Measurements from ENCODE around the gene BFSP1. TPM values are rescaled to one million over a fixed set of nuclear protein-coding genes. Genes with fewer than 3 reads are reported as not detected.

BFSP1 gene
- total and polyA plus RNA-seq, 2 experiments from 2014 or later = 2.7 to 4.9 TPM

DNA sequence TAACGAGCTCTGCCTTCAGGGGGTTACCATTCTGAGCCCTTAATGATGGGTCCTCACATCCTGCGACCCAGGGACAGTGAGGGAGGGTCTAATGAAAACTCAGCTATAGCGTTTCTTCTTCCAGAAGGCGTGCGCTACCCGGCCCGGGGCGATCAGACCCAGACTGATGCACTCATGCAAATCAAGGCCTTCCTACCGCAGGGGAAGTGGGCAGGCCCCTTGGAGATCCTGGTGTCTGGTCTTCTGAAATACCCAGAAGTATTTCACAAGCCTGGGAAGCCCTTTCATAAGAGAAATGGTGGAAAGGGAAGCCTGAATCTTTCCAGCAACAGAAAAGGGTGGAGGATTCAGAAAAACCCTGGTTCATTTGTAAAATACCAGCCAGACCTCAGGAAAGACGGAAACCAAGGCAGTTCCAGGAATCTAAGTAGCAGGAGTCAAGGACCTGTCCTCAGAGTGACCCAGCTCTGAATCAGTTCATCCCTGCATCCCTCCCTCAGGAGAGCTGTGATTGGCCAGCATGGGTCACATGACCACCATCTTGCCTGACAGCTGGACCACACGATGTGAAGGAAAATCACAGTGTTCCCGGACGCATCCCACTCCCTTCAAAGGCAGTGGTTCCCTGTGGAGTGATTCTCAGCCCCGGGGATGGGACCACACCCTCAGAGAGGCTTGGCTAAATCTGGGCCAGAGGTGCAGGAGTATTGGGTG lies 12.7 kb downstream of the BFSP1 start:
- peak; percentile 37 for DNase-seq (ENCODE audit: low spot score)
- Histone ChIP-seq H3F3A (replicated peaks; ENCODE audit: low read depth) (no peaks in the 10 kb centered on the region), H3K4me3 (no peak overlapping the region), H3K27ac (ENCODE audit: low read depth) (no peak overlapping the region), H3K27me3 (ENCODE audit: insufficient read depth) (no peaks in the 10 kb centered on the region), H3K4me2 (no peak overlapping the region), H3K36me3 (ENCODE audit: insufficient read depth) (no peaks in the 10 kb centered on the region), H2AFZ (0 out of 2 replicates have a peak overlapping the region, but pooled peaks have one; percentile 10), H3K4me1 (ENCODE audit: insufficient read depth) (no peaks in the 10 kb centered on the region), H4K20me1 (replicated peaks; ENCODE audit: insufficient read depth) (no peaks in the 10 kb centered on the region), H3K9me2 (ENCODE audit: insufficient read depth) (no peaks in the 10 kb centered on the region), H3K79me2 (replicated peaks; ENCODE audit: insufficient read depth) (no peaks in the 10 kb centered on the region)
- no peaks in the 10 kb centered on the region for H3K36me3 Mint-ChIP-seq (ENCODE audit: low read depth)
- no peak for TF ChIP-seq NANOG (IDR thresholded peaks at IDR 0.05; ENCODE audit: borderline replicate concordance)
- H3K27me3 Mint-ChIP-seq (ENCODE audit: insufficient read depth, low read depth, poor library complexity) = no peaks in the 10 kb centered on the region
- H3K4me1 Mint-ChIP-seq = peaks cover 4% of the 10 kb centered on the region; the same call in 2 of the 3 replicates
- ATAC-seq = peak; percentile 52
- H3K4me3 Mint-ChIP-seq = no peak overlapping the region
- no peaks in the 10 kb centered on the region for H3K9me3 Mint-ChIP-seq
- no peak overlapping the region for H3K27ac Mint-ChIP-seq

- H3K36me3 Mint-ChIP-seq (ENCODE audit: low read depth) = no peaks in the 10 kb centered on the region
- no peak overlapping the region for H3K4me3 Mint-ChIP-seq
- Histone ChIP-seq H3K4me1 (ENCODE audit: insufficient read depth) (no peaks in the 10 kb centered on the region), H3K36me3 (ENCODE audit: insufficient read depth) (no peaks in the 10 kb centered on the region), H3K9me2 (ENCODE audit: insufficient read depth) (no peaks in the 10 kb centered on the region), H3K79me2 (replicated peaks; ENCODE audit: insufficient read depth) (no peaks in the 10 kb centered on the region), H3K27ac (ENCODE audit: low read depth) (no peak overlapping the region), H3F3A (replicated peaks; ENCODE audit: low read depth) (no peaks in the 10 kb centered on the region), H4K20me1 (replicated peaks; ENCODE audit: insufficient read depth) (no peaks in the 10 kb centered on the region), H3K4me2 (no peak overlapping the region), H3K4me3 (no peak overlapping the region), H3K27me3 (ENCODE audit: insufficient read depth) (no peaks in the 10 kb centered on the region), H2AFZ (no peak overlapping the region)
- H3K27ac Mint-ChIP-seq = no peak overlapping the region
- TF ChIP-seq, protein P1, sequence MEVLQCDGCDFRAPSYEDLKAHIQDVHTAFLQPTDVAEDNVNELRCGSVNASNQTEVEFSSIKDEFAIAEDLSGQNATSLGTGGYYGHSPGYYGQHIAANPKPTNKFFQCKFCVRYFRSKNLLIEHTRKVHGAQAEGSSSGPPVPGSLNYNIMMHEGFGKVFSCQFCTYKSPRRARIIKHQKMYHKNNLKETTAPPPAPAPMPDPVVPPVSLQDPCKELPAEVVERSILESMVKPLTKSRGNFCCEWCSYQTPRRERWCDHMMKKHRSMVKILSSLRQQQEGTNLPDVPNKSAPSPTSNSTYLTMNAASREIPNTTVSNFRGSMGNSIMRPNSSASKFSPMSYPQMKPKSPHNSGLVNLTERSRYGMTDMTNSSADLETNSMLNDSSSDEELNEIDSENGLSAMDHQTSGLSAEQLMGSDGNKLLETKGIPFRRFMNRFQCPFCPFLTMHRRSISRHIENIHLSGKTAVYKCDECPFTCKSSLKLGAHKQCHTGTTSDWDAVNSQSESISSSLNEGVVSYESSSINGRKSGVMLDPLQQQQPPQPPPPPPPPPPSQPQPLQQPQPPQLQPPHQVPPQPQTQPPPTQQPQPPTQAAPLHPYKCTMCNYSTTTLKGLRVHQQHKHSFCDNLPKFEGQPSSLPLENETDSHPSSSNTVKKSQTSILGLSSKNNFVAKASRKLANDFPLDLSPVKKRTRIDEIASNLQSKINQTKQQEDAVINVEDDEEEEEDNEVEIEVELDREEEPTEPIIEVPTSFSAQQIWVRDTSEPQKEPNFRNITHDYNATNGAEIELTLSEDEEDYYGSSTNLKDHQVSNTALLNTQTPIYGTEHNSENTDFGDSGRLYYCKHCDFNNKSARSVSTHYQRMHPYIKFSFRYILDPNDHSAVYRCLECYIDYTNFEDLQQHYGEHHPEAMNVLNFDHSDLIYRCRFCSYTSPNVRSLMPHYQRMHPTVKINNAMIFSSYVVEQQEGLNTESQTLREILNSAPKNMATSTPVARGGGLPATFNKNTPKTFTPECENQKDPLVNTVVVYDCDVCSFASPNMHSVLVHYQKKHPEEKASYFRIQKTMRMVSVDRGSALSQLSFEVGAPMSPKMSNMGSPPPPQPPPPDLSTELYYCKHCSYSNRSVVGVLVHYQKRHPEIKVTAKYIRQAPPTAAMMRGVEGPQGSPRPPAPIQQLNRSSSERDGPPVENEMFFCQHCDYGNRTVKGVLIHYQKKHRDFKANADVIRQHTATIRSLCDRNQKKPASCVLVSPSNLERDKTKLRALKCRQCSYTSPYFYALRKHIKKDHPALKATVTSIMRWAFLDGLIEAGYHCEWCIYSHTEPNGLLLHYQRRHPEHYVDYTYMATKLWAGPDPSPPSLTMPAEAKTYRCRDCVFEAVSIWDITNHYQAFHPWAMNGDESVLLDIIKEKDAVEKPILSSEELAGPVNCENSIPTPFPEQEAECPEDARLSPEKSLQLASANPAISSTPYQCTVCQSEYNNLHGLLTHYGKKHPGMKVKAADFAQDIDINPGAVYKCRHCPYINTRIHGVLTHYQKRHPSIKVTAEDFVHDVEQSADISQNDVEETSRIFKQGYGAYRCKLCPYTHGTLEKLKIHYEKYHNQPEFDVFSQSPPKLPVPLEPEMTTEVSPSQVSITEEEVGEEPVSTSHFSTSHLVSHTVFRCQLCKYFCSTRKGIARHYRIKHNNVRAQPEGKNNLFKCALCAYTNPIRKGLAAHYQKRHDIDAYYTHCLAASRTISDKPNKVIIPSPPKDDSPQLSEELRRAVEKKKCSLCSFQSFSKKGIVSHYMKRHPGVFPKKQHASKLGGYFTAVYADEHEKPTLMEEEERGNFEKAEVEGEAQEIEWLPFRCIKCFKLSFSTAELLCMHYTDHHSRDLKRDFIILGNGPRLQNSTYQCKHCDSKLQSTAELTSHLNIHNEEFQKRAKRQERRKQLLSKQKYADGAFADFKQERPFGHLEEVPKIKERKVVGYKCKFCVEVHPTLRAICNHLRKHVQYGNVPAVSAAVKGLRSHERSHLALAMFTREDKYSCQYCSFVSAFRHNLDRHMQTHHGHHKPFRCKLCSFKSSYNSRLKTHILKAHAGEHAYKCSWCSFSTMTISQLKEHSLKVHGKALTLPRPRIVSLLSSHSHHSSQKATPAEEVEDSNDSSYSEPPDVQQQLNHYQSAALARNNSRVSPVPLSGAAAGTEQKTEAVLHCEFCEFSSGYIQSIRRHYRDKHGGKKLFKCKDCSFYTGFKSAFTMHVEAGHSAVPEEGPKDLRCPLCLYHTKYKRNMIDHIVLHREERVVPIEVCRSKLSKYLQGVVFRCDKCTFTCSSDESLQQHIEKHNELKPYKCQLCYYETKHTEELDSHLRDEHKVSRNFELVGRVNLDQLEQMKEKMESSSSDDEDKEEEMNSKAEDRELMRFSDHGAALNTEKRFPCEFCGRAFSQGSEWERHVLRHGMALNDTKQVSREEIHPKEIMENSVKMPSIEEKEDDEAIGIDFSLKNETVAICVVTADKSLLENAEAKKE (CRISPR knock-in tag; IDR thresholded peaks at IDR 0.05) = no peak
- DNase-seq (ENCODE audit: low spot score) = no peak
- no peaks in the 10 kb centered on the region for H3K9me3 Mint-ChIP-seq
- no peaks in the 10 kb centered on the region for H3K4me1 Mint-ChIP-seq
- no peak for ATAC-seq
- H3K27me3 Mint-ChIP-seq (ENCODE audit: insufficient read depth, low read depth, poor library complexity) = peaks cover 4% of the 10 kb centered on the region
These were observed 16.1 kb downstream of the BFSP1 start for GRCh38 chr20:17515053-17515452.
